ENCODE data around the gene PFAS. TPM values are rescaled to one million over a fixed set of nuclear protein-coding genes. Genes with fewer than 3 reads are reported as not detected.

PFAS gene
- 14.6 and 28.8 TPM in 2 replicates for total RNA-seq

DNA sequence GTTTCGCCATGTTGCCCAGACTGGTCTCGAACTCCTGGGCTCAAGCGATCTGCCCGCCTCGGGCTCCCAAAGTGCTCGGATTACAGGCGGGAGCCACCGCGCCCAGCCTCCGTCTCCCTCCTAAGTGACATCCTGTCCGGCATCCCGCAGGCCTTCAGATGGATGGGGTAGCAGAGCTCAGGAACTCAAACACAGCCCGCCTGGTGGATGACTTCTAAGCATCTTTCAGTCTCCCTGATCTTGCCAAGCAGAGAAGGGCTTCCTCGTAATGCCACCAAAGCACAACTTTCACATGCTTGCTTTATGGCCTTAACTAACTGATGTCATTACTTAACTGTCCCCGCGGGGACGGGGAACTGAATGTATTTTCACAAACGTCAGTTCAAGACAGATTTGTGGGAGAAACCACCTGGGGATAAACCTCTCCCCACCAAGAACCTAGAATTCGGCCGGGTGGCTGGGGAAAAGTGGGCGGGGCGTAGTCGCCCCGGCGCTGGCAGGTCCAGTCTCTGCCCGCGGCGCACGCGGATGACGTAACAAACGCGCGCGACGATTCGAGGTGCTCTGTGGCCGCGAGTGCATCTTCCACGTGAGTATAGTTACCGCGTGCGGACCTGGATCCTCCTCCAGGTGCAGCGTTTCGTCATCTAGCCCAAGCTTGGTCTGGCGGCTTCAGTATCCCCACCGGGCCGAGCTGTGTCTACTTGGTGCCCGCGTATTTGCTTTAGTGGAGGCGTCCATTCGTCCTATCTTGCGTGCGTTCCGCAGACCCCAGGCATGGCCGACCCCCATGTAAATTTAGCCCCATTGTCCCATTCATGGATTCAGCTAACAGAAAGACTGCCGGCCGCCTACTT is at the start of gene PFAS:
Gene PFAS, plus strand, starts transcription at position 539 of the 857 bp plus-strand sequence. CDS start 4,649 bp downstream, outside the sequence.

GRCh38 chr17:8209907-8210760 is 39.0 kb upstream of the PFAS start, which contains the start of gene AURKB:
AURKB (minus strand) TSS chr17:8210575; CDS start chr17:8210224, 351 bp downstream.

DNA sequence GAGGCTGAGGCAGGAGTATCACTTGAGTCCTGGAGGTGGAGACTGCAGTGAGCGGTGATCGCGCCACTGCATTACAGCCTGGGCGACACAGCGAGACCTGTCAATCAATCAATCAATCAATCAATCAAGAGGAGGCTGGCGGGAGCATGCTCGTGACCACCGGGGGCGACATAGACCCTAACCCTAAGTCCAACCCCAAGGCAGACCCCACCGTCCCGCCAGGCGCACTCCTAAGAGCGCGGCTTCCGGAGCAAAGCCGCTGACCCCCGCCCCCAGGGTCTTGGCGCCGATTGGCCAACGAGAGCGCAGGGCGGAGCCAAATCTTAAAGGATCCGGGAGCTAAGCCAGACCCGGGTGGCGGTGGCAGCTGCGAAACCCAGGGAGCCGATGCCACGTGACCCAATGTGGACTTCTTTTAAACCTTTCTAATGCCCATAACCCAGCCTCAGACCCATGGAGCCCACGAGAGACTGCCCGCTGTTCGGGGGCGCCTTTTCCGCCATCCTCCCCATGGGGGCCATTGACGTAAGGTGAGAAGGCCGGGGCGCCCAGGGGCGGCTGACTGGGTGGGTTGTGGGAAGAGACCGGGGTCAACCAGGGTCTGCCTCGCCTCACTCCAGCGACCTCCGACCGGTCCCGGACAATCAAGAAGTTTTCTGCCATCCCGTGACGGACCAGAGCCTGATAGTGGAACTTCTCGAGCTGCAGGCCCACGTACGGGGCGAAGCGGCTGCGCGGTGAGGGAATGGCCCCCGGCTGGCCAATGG is 39.4 kb downstream of the PFAS start, which contains the start of gene RANGRF:
Gene RANGRF, plus strand, starts transcription at position 335 of the 767 bp plus-strand sequence. Its CDS starts 119 bp downstream, at position 454.

Other genes with a start within 250 kb of the PFAS start
- 0.17 TPM in 1 of 2 replicates, not detected in the other for gene GUCY2D, start 246.7 kb upstream of the PFAS start, total RNA-seq
- gene ALOX15B, start 210.2 kb upstream of the PFAS start, total RNA-seq, result 0.17 TPM in 1 of 2 replicates, not detected in the other
- not detected in 2 replicates for gene ALOX12B, start 161.6 kb upstream of the PFAS start, total RNA-seq
- gene ALOXE3, start 130.8 kb upstream of the PFAS start, total RNA-seq, result under 0.01 TPM in 1 of 2 replicates, not detected in the other
- 0.15 and 0.33 TPM in 2 replicates for gene HES7, start 125.2 kb upstream of the PFAS start, total RNA-seq
- 3.9 and 9.4 TPM in 2 replicates for gene PER1, start 96.9 kb upstream of the PFAS start, total RNA-seq
- gene VAMP2, start 86.3 kb upstream of the PFAS start, total RNA-seq, result 6.5 and 9.5 TPM in 2 replicates
- gene TMEM107, start 72.9 kb upstream of the PFAS start, total RNA-seq, result 23.3 and 33.7 TPM in 2 replicates
- 9.6 and 9.9 TPM in 2 replicates for gene BORCS6, start 59.1 kb upstream of the PFAS start, total RNA-seq
- 1.7 and 30.4 TPM in 2 replicates for gene AURKB, start 38.7 kb upstream of the PFAS start, total RNA-seq
- 3.3 and 5.6 TPM in 2 replicates for gene CTC1, start 1.2 kb upstream of the PFAS start, total RNA-seq
- gene RANGRF, start 39.4 kb downstream of the PFAS start, total RNA-seq, result 10.0 and 10.4 TPM in 2 replicates
- 1.3 and 1.5 TPM in 2 replicates for gene SLC25A35, start 46.1 kb downstream of the PFAS start, total RNA-seq
- gene ARHGEF15, start 61.0 kb downstream of the PFAS start, total RNA-seq, result under 0.01 TPM in 1 of 2 replicates, not detected in the other
- not detected in 2 replicates for gene ODF4, start 90.6 kb downstream of the PFAS start, total RNA-seq
- 1,897 and 3,622 TPM in 2 replicates for gene RPL26, start 133.9 kb downstream of the PFAS start, total RNA-seq
- not detected in 2 replicates for gene RNF222, start 148.5 kb downstream of the PFAS start, total RNA-seq
- 47.8 and 55.9 TPM in 2 replicates for gene NDEL1, start 186.6 kb downstream of the PFAS start, total RNA-seq

Data from smooth muscle cell of trachea (primary cell).